IPS-20b (cell line): ENCODE results near the gene CASP6.

ENCODE experiments used
- H3K27ac ChIP-seq: one replicate; pipeline ENCODE4 v1.5.1; 2013; ENCODE audit warnings: low read length
- H3K27me3 ChIP-seq: 2 replicates; pipeline ENCODE4 v1.6.1; 2013; ENCODE audit warnings: mild to moderate bottlenecking, low read length, inconsistent platforms; ENCODE audit not compliant: insufficient read depth
- H3K36me3 ChIP-seq: 2 replicates; pipeline ENCODE4 v1.6.1; 2013; ENCODE audit warnings: low read depth, mild to moderate bottlenecking, inconsistent platforms, low read length, moderate library complexity; ENCODE audit not compliant: insufficient read depth
- H3K4me1 ChIP-seq: 2 replicates; pipeline ENCODE4 v1.6.1; 2013; ENCODE audit warnings: mild to moderate bottlenecking, control low read depth, inconsistent platforms, low read length, moderate library complexity; ENCODE audit not compliant: insufficient read depth
- H3K4me3 ChIP-seq: 2 replicates; pipeline ENCODE4 v1.5.1; 2013; ENCODE audit warnings: mild to moderate bottlenecking, low read length, inconsistent platforms
- H3K9ac ChIP-seq: 2 replicates; pipeline ENCODE4 v1.6.1; 2013; ENCODE audit warnings: low read depth, mild to moderate bottlenecking, inconsistent platforms, low read length, moderate library complexity
- H3K9me3 ChIP-seq: 2 replicates; pipeline ENCODE4 v1.6.1; 2013; ENCODE audit warnings: mild to moderate bottlenecking, low read depth, low read length, inconsistent platforms; ENCODE audit not compliant: insufficient read depth

Gene CASP6

DNA sequence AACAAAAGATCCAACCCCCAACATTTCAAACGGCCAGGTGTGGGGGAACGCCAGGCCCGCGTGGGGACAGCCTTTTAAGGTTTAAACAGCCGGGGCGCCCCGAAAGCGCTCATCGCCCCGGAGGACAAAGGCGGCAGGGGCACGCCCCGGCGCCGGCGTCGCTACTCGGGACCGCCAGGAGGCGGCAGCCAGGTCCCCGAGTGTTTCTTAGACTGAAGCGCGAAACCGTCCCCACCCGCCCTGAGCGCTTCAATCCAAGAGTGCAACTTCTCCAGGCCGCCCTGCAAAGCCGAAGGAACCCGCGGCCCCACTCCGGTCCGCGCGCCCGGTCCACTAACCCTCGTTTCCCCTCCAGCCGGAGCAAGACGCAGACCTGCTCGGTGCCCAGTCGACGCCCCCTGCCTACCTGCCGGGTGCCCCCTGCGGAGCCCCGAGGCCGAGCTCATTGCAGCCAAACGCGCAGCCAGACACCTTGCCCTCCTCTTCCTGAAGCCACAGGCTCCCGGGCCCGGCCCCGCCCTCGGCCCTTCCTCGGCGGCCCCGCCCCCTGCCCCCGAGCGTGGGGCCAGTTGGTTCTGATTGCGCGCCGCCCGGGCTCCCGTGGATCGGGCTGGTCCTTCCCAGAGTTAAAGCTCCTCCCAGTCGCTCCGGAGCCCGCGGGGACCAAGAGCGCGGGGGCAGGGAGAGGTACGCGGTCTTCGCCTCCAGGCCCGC is at the start of gene CASP6:
Gene CASP6 (minus strand): TSS at position 496 of the 714 bp plus-strand sequence. CDS start 50 bp downstream, at position 446.
- Histone ChIP-seq H3K9me3 (no peaks in the 10 kb centered on the region), H3K27ac (peak within 1 kb of the TSS; percentile 61), H3K4me1 (peaks cover 5% of the 10 kb centered on the region; the same call in 1 of the 2 replicates), H3K9ac (peak within 1 kb of the TSS; percentile 89), H3K36me3 (peaks cover 2% of the 10 kb centered on the region), H3K27me3 (no peaks in the 10 kb centered on the region), H3K4me3 (peak within 1 kb of the TSS; percentile 85)

DNA sequence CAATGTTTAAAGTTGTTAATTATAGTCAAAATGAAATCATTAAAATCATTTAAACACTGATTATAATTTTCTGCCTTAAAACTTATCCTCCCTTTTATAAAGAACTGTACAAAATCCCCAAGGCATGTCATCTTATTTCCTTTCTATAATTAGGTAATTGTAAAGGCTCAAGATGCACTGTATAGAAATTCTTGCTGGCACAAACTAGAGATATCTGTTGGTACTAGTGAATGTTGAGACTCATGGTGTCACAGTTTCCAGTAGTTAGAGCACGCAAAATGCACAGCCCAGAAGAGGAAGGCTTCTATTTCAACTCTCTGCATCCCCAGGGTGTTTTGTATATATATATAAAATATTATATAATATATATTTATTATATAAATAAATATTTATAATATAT is 49.3 kb upstream of the CASP6 start:
- no peak overlapping the region for H3K27ac ChIP-seq
- no peaks in the 10 kb centered on the region for H3K36me3 ChIP-seq
- H3K4me3 ChIP-seq = no peak overlapping the region
- H3K9ac ChIP-seq = no peak overlapping the region
- no peaks in the 10 kb centered on the region for H3K9me3 ChIP-seq
- H3K4me1 ChIP-seq = no peaks in the 10 kb centered on the region
- H3K27me3 ChIP-seq = no peaks in the 10 kb centered on the region

DNA sequence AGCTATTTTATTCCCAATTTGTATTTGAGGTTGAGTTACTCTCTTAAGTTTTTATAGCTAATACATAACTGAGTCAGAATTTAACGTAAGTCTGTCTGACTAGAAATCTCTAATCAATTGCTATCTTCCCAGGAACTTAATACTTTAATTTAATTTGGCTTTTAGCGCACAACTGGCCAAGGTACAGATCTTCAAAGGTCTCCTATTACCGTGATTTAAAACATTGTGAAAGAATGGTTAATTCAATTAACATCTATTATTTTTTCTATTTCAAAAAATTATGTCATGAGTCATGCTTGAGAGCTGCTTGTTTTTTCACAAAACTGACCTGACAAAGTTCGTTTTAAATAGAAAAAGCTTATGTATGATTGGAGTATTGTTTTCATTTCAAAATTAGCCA is 48.6 kb upstream of the CASP6 start:
- no peaks in the 10 kb centered on the region for H3K36me3 ChIP-seq
- no peaks in the 10 kb centered on the region for H3K4me1 ChIP-seq
- H3K4me3 ChIP-seq = no peak overlapping the region
- no peak overlapping the region for H3K27ac ChIP-seq
- H3K9ac ChIP-seq = no peak overlapping the region
- H3K27me3 ChIP-seq = no peaks in the 10 kb centered on the region
- no peaks in the 10 kb centered on the region for H3K9me3 ChIP-seq

DNA sequence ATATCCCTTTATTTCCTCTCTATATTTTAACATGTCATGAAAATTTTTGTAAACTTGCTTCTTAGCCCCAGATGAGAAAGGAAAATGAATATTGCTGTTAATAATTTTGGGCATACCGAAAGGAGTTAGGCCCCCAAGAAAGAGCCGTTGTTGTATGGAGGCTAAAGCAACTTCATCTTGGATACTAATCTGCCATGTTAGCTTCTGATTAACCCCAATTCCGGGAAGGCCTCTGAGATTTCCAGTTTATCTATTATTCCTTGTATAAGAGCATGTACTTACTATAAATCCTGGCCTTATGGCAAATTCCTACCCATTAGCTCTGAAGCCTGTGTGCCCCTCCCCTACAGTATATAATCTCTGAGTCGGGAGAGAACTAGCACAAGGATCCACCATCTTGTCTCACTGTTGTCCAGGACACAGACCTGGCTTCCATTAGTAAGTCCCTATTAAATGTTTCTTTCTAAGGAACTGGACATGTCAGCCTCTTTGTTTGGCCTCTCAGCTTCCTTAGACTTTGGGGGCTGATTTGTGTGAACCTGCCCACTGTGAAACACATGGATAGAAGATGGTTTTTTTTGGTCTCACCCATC is 47.5 kb upstream of the CASP6 start:
- no peaks in the 10 kb centered on the region for H3K27me3 ChIP-seq
- no peak overlapping the region for H3K4me3 ChIP-seq
- no peaks in the 10 kb centered on the region for H3K4me1 ChIP-seq
- H3K9ac ChIP-seq = no peak overlapping the region
- H3K27ac ChIP-seq = no peak overlapping the region
- H3K9me3 ChIP-seq = no peaks in the 10 kb centered on the region
- H3K36me3 ChIP-seq = no peaks in the 10 kb centered on the region

DNA sequence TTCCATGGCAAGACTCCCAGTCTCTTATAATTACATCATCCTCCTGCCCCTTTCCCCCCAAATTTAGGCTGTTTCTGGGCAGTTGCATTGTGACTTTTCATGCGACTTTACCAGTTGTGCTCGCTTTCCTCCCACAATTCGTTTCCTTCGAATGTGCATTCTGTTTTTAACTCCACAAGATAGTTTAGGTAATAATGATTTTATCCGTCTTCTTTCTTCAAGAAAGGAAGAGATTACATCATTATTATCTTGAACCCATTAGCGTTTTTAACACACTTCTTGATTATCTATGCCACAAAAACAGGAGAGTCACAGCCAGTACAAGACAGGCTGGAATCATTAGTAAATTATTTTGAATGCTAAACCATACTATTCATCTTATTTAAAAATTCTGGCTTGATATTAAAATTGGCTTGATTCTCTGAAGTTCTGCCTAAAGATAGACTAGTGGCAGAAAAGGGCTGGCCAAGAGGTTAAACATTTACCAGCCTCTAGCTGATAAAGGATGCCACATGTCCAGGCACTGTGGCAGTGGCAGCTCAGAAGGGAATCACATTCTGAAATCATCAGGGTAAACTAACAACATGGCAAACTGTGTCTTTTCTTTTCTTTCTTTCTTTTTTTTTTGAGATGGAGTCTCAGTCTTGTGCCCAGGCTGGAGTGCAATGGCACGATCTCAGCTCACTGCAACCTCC is 46.3 kb upstream of the CASP6 start:
- no peak overlapping the region for H3K9ac ChIP-seq
- H3K36me3 ChIP-seq = no peaks in the 10 kb centered on the region
- no peaks in the 10 kb centered on the region for H3K9me3 ChIP-seq
- no peaks in the 10 kb centered on the region for H3K27me3 ChIP-seq
- H3K4me1 ChIP-seq = no peaks in the 10 kb centered on the region
- no peak overlapping the region for H3K4me3 ChIP-seq
- H3K27ac ChIP-seq = no peak overlapping the region

DNA sequence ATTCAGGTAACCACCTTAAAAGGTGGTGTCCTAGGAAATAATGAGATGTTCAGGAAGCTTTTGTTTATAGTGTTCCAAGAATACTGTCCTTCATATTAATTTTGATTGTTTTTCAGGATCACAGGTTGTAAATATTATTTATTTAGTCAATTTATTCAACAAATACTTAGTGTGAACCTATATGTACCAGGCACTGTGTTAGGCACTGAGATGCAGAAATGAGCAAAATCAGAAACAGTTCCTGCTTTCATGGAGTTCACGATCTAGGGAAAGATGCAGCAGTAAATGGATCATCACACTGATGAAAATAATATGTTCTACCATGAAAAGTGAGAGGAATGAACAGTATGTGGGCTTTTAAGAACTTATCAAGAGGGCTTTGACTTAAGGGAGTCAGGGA is 44.9 kb upstream of the CASP6 start:
- H3K36me3 ChIP-seq = no peaks in the 10 kb centered on the region
- H3K9me3 ChIP-seq = no peaks in the 10 kb centered on the region
- H3K4me3 ChIP-seq = no peak overlapping the region
- no peaks in the 10 kb centered on the region for H3K27me3 ChIP-seq
- no peak overlapping the region for H3K27ac ChIP-seq
- no peak overlapping the region for H3K9ac ChIP-seq
- H3K4me1 ChIP-seq = no peaks in the 10 kb centered on the region

DNA sequence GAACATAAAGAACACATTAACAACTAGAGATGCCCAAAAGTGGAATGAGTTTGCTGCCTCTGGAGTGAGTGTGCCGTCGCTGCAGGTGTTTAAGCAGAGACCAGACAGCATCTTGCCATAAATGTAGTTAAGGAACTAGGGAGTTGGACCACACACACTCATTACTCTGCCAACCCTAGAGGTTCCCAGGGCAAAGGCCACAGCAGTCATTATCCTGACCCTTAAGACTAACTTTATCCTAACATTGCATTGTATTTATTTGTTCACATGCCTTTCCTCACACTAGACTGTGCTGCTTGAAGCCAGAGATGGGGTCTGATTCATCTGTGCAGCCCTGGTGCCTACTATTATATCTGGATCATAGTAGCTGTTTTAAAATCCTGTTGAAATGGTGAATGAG is 43.5 kb upstream of the CASP6 start:
- H3K9me3 ChIP-seq = no peaks in the 10 kb centered on the region
- H3K4me3 ChIP-seq = no peak overlapping the region
- no peaks in the 10 kb centered on the region for H3K36me3 ChIP-seq
- no peak overlapping the region for H3K9ac ChIP-seq
- no peaks in the 10 kb centered on the region for H3K4me1 ChIP-seq
- no peaks in the 10 kb centered on the region for H3K27me3 ChIP-seq
- H3K27ac ChIP-seq = no peak overlapping the region

DNA sequence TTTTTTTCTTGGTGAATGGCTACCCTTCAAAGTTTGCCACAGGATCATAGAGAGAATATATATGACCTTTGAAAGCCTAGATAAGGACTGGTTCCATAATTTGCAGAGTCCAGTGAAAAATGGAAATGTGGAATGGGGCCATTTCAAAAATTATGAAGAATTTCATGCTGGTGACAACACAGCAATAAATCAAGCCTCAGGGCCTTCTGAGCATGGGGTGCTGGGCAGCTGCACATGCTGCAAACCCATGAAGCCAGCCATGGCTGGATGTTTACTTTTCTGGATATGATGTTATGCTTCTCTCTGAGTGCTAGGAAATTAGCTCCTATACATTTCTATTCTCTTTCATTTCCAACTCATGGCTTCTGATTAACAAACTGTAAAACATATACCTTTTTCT is 42.6 kb upstream of the CASP6 start:
- H3K9me3 ChIP-seq = no peaks in the 10 kb centered on the region
- H3K36me3 ChIP-seq = no peaks in the 10 kb centered on the region
- no peaks in the 10 kb centered on the region for H3K27me3 ChIP-seq
- H3K27ac ChIP-seq = no peak overlapping the region
- H3K4me3 ChIP-seq = no peak overlapping the region
- no peaks in the 10 kb centered on the region for H3K4me1 ChIP-seq
- no peak overlapping the region for H3K9ac ChIP-seq

DNA sequence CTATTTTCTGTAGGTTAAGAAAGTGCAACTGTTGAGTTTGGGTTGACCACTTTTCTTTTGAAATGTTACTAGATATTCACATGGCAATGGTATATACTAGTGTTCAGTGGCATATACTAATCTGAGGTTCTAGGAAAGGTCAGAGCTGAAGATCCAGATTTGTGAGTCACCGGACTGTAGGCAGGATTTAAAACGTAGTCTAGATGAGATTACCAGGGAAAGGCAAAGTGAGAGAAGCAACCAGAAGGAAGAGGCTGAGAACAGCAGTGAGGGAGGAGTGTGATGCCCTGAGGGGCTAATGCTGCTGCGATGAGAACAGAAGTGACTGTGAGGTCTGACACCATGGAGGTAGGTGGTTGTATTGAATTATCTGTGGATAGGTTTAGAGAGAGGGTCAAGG is 36.3 kb upstream of the CASP6 start:
- Histone ChIP-seq H3K9me3 (no peaks in the 10 kb centered on the region), H3K4me3 (no peak overlapping the region), H3K27ac (no peak overlapping the region), H3K27me3 (no peaks in the 10 kb centered on the region), H3K36me3 (no peaks in the 10 kb centered on the region), H3K4me1 (no peaks in the 10 kb centered on the region), H3K9ac (no peak overlapping the region)

DNA sequence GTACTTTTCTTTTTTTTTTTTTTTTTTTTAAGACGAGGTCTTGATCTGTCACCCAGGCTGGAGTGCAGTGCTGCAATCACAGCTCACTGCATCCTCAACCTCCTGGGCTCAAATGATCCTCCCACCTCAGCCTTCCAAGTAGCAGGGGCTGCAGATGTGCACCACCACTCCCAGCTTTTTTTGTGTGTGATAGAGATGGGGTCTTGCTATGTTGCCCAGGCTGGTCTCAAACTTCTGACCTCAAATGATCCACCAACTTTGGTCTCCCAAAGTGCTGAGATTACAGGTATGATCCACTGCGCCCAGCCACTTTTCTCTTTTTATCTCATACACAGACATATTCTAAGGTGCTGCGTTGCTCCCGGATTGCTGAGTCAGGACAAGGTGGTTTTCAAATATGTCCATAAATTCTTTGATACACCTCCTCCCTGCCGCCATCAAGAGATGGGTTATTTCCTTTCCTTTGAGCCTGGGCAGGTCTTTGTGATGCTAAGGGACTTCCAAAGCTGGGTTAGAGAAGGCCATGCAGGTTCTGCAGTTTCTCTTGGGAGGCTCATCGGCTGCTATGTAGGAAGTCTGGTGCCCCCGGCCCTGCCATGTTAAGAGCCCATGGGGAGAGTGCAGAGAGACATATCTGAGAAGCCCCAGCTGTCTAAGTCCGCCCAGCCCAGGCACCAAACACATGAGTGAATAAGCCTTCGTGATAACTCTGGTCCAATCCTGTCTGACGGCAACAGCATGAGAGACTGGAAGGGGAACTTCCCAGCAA is 35.0 kb upstream of the CASP6 start:
- no peaks in the 10 kb centered on the region for H3K27me3 ChIP-seq
- no peaks in the 10 kb centered on the region for H3K4me1 ChIP-seq
- no peak overlapping the region for H3K4me3 ChIP-seq
- H3K9ac ChIP-seq = no peak overlapping the region
- H3K27ac ChIP-seq = no peak overlapping the region
- H3K36me3 ChIP-seq = no peaks in the 10 kb centered on the region
- H3K9me3 ChIP-seq = no peaks in the 10 kb centered on the region

DNA sequence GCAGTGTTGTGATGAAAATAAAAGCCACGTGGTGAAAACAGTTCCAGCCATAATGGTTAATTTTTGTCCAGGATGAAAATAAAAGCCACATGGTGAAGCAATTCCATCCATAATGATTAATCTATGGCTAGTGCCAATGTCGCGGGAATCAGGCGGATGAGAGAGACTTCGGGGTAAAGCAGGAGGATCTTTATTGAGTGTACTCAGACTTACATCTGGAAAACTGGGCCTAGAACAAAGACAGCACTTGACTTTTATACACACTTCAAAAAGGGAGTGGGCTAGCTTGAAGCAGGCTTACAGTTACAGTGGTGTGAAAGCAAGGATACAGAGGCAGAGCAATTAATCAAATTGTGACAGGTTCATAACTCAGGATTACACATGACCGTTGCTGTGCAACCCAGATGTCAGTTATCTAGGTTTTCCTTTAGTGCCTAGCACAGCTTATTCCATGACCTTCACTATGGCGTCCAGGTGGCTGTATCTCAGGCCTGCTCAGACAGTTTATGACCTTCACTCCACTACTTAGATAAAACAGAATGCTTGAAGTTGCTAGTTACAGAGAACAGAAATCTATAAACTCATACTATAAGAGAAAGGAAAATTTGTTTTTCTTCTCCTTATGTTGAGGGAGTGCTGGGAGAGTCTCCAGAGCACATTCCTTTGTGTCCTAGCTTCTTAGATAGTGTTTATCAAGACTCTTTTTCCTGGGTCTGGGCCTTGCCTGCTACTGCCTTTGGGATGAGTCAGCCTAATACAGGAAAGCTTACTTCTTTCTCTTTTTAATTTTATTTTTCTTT is 32.5 kb upstream of the CASP6 start:
- Histone ChIP-seq H3K9ac (no peak overlapping the region), H3K4me3 (no peak overlapping the region), H3K4me1 (no peaks in the 10 kb centered on the region), H3K9me3 (no peaks in the 10 kb centered on the region), H3K36me3 (no peaks in the 10 kb centered on the region), H3K27me3 (no peaks in the 10 kb centered on the region), H3K27ac (no peak overlapping the region)
